NB4 (cell line): ENCODE data around the gene ZBTB3.
A peak's percentile ranks its signal among the peaks of the same experiment; 100 is the strongest.

Experiments
- DNase-seq: peaks from one replicate; pipeline ENCODE4 v3.0.0; 2010; ENCODE audit warnings: low read depth
- H3K4me3 ChIP-seq: one replicate; pipeline ENCODE4 v1.5.1; 2011; ENCODE audit warnings: mild to moderate bottlenecking, low read depth, low read length, moderate library complexity
- CTCF ChIP-seq: IDR thresholded peaks from one replicate; pipeline ENCODE4 v1.5.1; 2012; ENCODE audit warnings: low read depth, low read length
- MYC ChIP-seq: IDR thresholded peaks from 2 replicates; pipeline ENCODE4 v1.6.1; 2011; ENCODE audit warnings: low read depth, low read length
- POLR2A ChIP-seq: IDR thresholded peaks from 2 replicates; pipeline ENCODE4 v1.6.1; 2011; ENCODE audit warnings: mild to moderate bottlenecking; ENCODE audit not compliant: insufficient read length; ENCODE audit errors: extremely low read depth
- TF ChIP-seq, protein P1 (sequence below): IDR thresholded peaks from 2 replicates; pipeline ENCODE4 v1.6.1; 2011; ENCODE audit warnings: low read depth, low read length

ZBTB3 gene

GRCh38 chr11:62721994-62722393, 32.0 kb downstream of the ZBTB3 start:
- no peak overlapping the region for H3K4me3 ChIP-seq
- TF ChIP-seq, protein P1, sequence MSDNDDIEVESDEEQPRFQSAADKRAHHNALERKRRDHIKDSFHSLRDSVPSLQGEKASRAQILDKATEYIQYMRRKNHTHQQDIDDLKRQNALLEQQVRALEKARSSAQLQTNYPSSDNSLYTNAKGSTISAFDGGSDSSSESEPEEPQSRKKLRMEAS = no peak
- TF ChIP-seq CTCF (peak; percentile 8), MYC (no peak), POLR2A (no peak)
- DNase-seq = peak; percentile 56

DNA sequence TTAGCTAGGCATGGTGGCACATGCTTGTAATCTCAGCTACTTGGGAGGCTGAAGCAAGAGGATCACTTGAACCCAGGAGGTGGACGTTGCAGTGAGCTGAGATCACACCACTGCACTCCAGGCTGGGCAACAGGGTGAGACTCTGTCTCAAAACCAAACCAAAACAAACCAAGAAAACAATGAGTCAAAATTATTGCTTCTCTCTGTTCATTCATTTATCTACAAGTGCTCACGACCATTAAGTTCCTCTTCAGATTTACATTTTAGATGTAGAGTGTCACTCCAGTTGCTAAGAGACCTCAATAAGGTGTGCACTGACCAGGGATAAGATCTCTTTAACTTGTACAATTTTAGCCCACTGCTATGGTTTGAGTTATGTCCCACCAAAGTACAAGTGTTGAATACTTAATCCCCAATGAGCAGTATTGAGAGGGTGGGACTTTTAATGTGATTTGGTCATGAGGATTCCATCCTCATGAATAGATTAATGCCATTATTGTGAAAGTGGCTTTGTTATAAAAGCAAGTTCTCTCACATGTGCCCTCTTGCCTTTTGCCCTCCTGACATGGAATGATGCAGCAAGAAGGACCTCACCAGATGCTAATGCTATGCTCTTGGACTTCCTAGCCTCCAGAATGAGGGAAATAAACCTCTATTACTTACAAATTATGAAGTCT, 34.5 kb downstream of the ZBTB3 start:
- no peak overlapping the region for H3K4me3 ChIP-seq
- no peak for DNase-seq
- TF ChIP-seq POLR2A (no peak), MYC (no peak), CTCF (no peak)
- TF ChIP-seq, protein P1 = no peak

- H3K4me3 ChIP-seq = no peak overlapping the region
- DNase-seq = no peak
- TF ChIP-seq POLR2A (no peak), CTCF (no peak)
Observed at GRCh38 chr11:62716816-62717215, 37.1 kb downstream of the ZBTB3 start.

DNA sequence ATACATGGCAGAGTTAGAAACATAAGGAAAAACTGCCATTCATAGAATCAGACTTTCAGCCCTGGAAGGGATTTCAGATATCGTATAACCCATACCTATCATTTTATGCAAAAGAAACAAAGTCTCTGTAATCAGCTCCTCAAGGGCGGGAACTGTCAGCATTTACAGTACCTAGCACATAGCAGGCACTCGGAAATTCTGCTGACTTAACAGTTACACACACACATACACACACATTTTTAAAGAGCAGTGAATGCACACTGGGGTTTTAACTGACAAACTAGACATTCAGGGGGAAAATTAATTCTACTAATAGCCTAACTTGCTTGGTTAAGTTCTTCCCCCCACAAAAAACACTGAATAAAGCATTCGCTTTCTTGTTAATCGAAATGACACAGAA, 37.8 kb downstream of the ZBTB3 start:
- H3K4me3 ChIP-seq = no peak overlapping the region
- DNase-seq = no peak
- TF ChIP-seq MYC (no peak), CTCF (no peak), POLR2A (no peak)
- TF ChIP-seq, protein P1 = no peak

GRCh38 chr11:62715150-62716130, 38.5 kb downstream of the ZBTB3 start:
- TF ChIP-seq, protein P1 = no peak
- TF ChIP-seq CTCF (no peak), POLR2A (no peak), MYC (no peak)
- DNase-seq = no peak
- no peak overlapping the region for H3K4me3 ChIP-seq
